ENCODE measurements around the gene SCAI. TPM values are rescaled to one million over a fixed set of nuclear protein-coding genes. Genes with fewer than 3 reads are reported as not detected.
"Not testable (repeated sequence)": the region's sequence is repeated elsewhere in the genome, so short reads cannot be mapped to it uniquely, and the experiment has no call there.

SCAI gene
- total and polyA plus RNA-seq, 7 donors = 0.39 to 5.2 (median 1.8) TPM

GRCh38 chr9:125176636-125177035, 33.3 kb upstream of the SCAI start:
- H3K4me1 ChIP-seq = peaks cover 69% of the 10 kb centered on the region
- H3K27me3 ChIP-seq (ENCODE audit: insufficient read depth in 3 of 3, low read length in 2 of 3) = no peaks in the 10 kb centered on the region
- no peak overlapping the region for H3K27ac ChIP-seq
- ATAC-seq = no peak
- no peaks in the 10 kb centered on the region for H3K36me3 ChIP-seq (ENCODE audit: insufficient read depth in 1 of 2, low read depth in 1 of 2)
- TF ChIP-seq, protein P1, sequence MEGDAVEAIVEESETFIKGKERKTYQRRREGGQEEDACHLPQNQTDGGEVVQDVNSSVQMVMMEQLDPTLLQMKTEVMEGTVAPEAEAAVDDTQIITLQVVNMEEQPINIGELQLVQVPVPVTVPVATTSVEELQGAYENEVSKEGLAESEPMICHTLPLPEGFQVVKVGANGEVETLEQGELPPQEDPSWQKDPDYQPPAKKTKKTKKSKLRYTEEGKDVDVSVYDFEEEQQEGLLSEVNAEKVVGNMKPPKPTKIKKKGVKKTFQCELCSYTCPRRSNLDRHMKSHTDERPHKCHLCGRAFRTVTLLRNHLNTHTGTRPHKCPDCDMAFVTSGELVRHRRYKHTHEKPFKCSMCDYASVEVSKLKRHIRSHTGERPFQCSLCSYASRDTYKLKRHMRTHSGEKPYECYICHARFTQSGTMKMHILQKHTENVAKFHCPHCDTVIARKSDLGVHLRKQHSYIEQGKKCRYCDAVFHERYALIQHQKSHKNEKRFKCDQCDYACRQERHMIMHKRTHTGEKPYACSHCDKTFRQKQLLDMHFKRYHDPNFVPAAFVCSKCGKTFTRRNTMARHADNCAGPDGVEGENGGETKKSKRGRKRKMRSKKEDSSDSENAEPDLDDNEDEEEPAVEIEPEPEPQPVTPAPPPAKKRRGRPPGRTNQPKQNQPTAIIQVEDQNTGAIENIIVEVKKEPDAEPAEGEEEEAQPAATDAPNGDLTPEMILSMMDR (IDR thresholded peaks at IDR 0.05) = no peak
- intact Hi-C loops (cut with DNase I) = no loop called here
- DNase-seq = no peak
- no peak overlapping the region for H3K4me3 ChIP-seq
- WGBS, 3 donors = 77 to 83% (median 82%) methylated on average over 3 of the region's 3 CpGs
- H3K9me3 ChIP-seq = no peaks in the 10 kb centered on the region

DNA sequence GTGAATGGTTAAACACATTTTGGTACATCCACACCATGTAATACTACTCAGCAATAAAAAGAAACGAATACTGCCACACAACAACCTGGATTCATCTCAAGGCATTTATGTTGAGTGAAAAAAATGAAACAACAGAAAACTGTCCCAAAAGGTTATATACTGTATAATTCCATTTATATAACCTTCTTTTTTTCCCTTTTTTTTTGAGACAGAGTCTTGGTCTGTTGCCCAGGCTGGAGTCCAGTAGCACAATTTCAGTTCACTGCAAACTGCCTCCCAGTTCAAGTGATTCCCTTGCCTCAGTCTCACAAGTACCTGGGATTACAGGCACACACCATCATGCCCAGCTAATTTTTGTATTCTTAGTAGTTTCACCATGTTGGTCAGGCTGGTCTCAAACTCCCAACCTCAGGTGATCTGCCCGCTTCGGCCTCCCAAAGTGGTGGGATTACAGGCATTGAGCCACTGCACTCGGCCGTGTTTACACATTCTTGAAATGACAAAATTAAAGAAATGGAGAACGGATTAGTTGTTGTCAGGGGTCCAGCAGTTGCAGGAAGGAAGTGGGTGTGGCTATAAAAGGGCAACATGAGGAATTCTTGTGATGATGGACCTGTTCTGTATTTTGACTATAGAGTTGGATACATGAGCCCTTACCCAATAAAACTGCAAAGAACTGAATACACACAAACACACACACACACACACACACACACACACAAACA, 28.9 kb upstream of the SCAI start:
- no peak for ATAC-seq
- H3K4me1 ChIP-seq = peaks cover 35% of the 10 kb centered on the region
- intact Hi-C loops (cut with DNase I) = no loop called here

DNA sequence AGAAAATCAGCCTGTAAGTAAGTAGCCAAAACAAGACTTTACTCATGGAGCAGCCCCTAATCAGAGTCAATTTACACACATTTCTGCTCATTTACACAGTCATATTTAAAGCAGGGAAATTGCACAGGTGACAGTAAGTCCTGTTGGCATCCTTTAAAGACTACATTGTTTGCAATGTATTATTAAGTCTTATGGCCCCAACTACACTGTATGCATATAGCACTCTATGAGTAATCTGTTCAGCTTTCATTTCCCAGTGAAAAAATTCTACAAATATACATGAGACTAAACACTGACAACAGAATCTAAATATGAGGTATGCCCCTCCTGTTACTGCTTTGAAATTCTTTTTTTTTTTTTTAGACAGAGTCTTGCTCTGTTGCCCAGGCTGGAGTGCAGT, 26.6 kb upstream of the SCAI start:
- H3K27me3 ChIP-seq (ENCODE audit: insufficient read depth in 3 of 3, low read length in 2 of 3) = no peaks in the 10 kb centered on the region
- ATAC-seq (no peak), DNase-seq (no peak)
- H3K9me3 ChIP-seq = no peaks in the 10 kb centered on the region
- TF ChIP-seq, protein P1 (IDR thresholded peaks at IDR 0.05) = no peak
- H3K27ac ChIP-seq = no peak overlapping the region
- H3K36me3 ChIP-seq (ENCODE audit: insufficient read depth in 1 of 2, low read depth in 1 of 2) = peaks cover 2 to 27% of the 10 kb centered on the region in 2 donors
- peaks cover 29% of the 10 kb centered on the region for H3K4me1 ChIP-seq
- H3K4me3 ChIP-seq = no peak overlapping the region
- intact Hi-C loops (cut with DNase I) = no loop called here

More for the DNA sequence above, 28.9 kb upstream of the SCAI start:
- H3K9me3 ChIP-seq = no peaks in the 10 kb centered on the region
- peaks cover 2 to 25% of the 10 kb centered on the region in 2 donors for H3K36me3 ChIP-seq (ENCODE audit: insufficient read depth in 1 of 2, low read depth in 1 of 2)
- no peak for DNase-seq
- 32 to 49% (median 33%) methylated on average over 6 of the region's 6 CpGs for WGBS, 3 donors
- H3K27ac ChIP-seq = no peak overlapping the region
- TF ChIP-seq, protein P1 (IDR thresholded peaks at IDR 0.05) = no peak
- no peaks in the 10 kb centered on the region for H3K27me3 ChIP-seq (ENCODE audit: insufficient read depth in 3 of 3, low read length in 2 of 3)
- no peak overlapping the region for H3K4me3 ChIP-seq

DNA sequence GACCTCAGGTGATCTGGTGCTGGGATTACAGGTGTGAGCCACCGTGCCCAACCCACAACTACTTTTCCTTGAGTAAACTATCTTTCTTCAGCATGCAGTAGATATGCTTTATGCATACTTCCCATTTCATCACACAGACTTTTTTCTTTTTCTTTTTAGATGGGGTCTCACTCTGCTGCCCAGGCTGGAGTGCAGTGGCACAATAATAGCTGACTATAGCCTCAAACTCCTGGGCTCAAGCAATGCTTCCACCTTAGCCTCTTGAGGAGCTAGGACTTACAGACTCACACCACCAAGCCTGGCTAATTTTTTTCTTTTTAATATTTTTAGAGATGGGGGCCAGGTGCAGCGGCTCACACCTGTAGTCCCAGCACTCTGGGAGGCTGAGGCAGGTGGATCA, 23.4 kb upstream of the SCAI start:
- H3K27ac ChIP-seq = no peak overlapping the region
- intact Hi-C loops (cut with DNase I) = no loop called here

DNA sequence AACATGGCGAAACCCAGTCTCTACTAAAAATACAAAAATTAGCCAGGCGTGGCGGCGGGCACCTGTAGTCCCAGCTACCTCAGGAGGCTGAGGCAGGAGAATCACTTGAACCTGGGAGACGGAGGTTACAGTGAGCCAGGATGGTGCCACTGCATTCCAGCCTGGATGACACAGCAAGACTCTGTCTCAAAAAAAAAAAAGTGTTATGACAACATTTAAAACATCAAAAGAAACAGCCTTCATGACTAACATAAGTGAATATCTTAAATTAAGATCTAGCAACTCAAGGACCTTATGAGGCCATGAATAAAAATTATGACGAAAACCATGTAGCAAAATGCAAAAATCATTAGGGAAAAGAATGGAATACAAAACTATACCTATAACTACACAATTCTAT, 19.6 kb upstream of the SCAI start:
- Histone ChIP-seq H3K27ac (peak overlapping the region; percentile 55), H3K36me3 (ENCODE audit: insufficient read depth in 1 of 2, low read depth in 1 of 2) (peaks cover 0 to 11% of the 10 kb centered on the region in 2 donors), H3K4me1 (peaks cover 23% of the 10 kb centered on the region)
- DNase-seq; ATAC-seq; H3K9me3 ChIP-seq; H3K27me3 ChIP-seq (ENCODE audit: insufficient read depth in 3 of 3, low read length in 2 of 3); intact Hi-C loops (cut with DNase I); H3K4me3 ChIP-seq: not testable (repeated sequence)
- WGBS, 3 donors = 94% methylated on average over 6 of the region's 6 CpGs

More for the DNA sequence above, 23.4 kb upstream of the SCAI start:
- Histone ChIP-seq H3K4me1 (peaks cover 11% of the 10 kb centered on the region), H3K9me3 (no peaks in the 10 kb centered on the region), H3K4me3 (no peak overlapping the region), H3K27me3 (ENCODE audit: insufficient read depth in 3 of 3, low read length in 2 of 3) (no peaks in the 10 kb centered on the region), H3K36me3 (ENCODE audit: insufficient read depth in 1 of 2, low read depth in 1 of 2) (peaks cover 2 to 31% of the 10 kb centered on the region in 2 donors)
- WGBS, 3 donors = 68 to 96% (median 79%) methylated on average over 2 of the region's 2 CpGs
- DNase-seq (no peak), ATAC-seq (no peak)
- TF ChIP-seq, protein P1 (IDR thresholded peaks at IDR 0.05) = no peak

Data from psoas muscle (tissue), 8 donors.